PC-3 (cell line): ENCODE data around the gene METTL9.

Experiments used
- CTCF ChIP-seq: fragments of 300-600 bp; sonication (generic); conservative IDR thresholded peaks from 2 replicates; pipeline ENCODE4 v1.5.1; 2017; ENCODE audit warnings: antibody characterized with exemption, low read depth, mild to moderate bottlenecking, low read length
- EZH2 ChIP-seq: fragments of 300-600 bp; sonication (generic); IDR thresholded peaks from one replicate; pipeline ENCODE4 v1.6.1; 2017; ENCODE audit warnings: antibody characterized with exemption, mild to moderate bottlenecking, low read length; ENCODE audit not compliant: unreplicated experiment
- EZH2phosphoT487 ChIP-seq: fragments of 300-600 bp; sonication (generic); IDR thresholded peaks from 2 replicates; pipeline ENCODE4 v1.6.1; 2018; ENCODE audit warnings: mild to moderate bottlenecking, antibody characterized with exemption, low read length, borderline replicate concordance

- TF ChIP-seq CTCF (no peak), EZH2phosphoT487 (no peak), EZH2 (no peak)
Observed at GRCh38 chr16:21642861-21643260, 43.5 kb downstream of the METTL9 start.
